Endothelial cell of umbilical vein (primary cell): Measurements from ENCODE around the gene HEATR5A. TPM values are rescaled to one million over a fixed set of nuclear protein-coding genes. Genes with fewer than 3 reads are reported as not detected.

Source experiments
- BruUV-seq: library from RNA; stranded (reverse); fragments of 400-500 nt; replicated peaks from 2 replicates; lab custom pipeline; 2021; lab: Mats Ljungman, UMichigan
- CTCF ChIA-PET: fragments of 300-600, 350-600 bp; sonication (Branson Sonifier 250); formaldehyde crosslinking; loops from one replicate; lab custom pipeline; 2021; ENCODE audit warnings: antibody characterized with exemption, inconsistent platforms; lab: Charles Lee
- POLR2A ChIA-PET: fragments of 300-600, 350-600 bp; sonication (Branson Sonifier 250); formaldehyde crosslinking; loops from one replicate; lab custom pipeline; 2021; ENCODE audit warnings: antibody characterized with exemption, inconsistent platforms; lab: Charles Lee
- DNase-seq: peaks from one replicate; pipeline ENCODE4 v3.0.0-alpha.2; 2011; ENCODE audit warnings: low read depth, low spot score
- FAIRE-seq: peaks from 2 replicates; lab custom pipeline; 2011; peaks lifted over from hg19 to GRCh38; lab: Jason Lieb, UNC
- H2AFZ ChIP-seq: 2 replicates; pipeline ENCODE4 v1.6.0; 2012; ENCODE audit warnings: low read depth, low read length, control low read depth, inconsistent platforms
- H3K27ac ChIP-seq: 2 replicates; pipeline ENCODE4 v1.5.1; 2011; ENCODE audit warnings: low read depth, mild to moderate bottlenecking, control low read depth, low read length, moderate library complexity; ENCODE audit not compliant: insufficient read depth
- H3K27me3 ChIP-seq, 2 experiments: 2 replicates each; pipeline versions ENCODE4 v1.6.0 to v1.6.1; 2011; ENCODE audit warnings: low read length in 2 of 2, mixed read lengths in 1 of 2; ENCODE audit not compliant: control insufficient read depth in 2 of 2, insufficient read depth in 2 of 2
- H3K36me3 ChIP-seq, 2 experiments: 2 replicates in 1 of 2; 3 replicates in 1 of 2; pipeline ENCODE4 v1.5.1; 2011; ENCODE audit warnings: low read length in 2 of 2, mild to moderate bottlenecking in 1 of 2, moderate library complexity in 1 of 2; ENCODE audit not compliant: control insufficient read depth in 2 of 2, insufficient read depth in 2 of 2; ENCODE audit errors: extremely low read depth in 1 of 2
- H3K4me1 ChIP-seq: 3 replicates; pipeline ENCODE4 v1.5.1; 2011; ENCODE audit warnings: mild to moderate bottlenecking, low read length; ENCODE audit not compliant: control insufficient read depth, insufficient read depth; ENCODE audit errors: extremely low read depth
- H3K4me2 ChIP-seq: 2 replicates; pipeline ENCODE4 v1.6.1; 2011; ENCODE audit warnings: low read length, control low read depth, mixed read lengths; ENCODE audit not compliant: insufficient read depth
- H3K4me3 ChIP-seq, 3 experiments: fragments of 200-600 bp in 1 of 3; sonication (generic), shearing (Covaris generic) in 1 of 3; replicated peaks in 1 of 3; 2 replicates each; pipeline ENCODE4 v1.5.1; 2011 to 2016; ENCODE audit warnings: control low read depth in 3 of 3, low read length in 3 of 3, mild to moderate bottlenecking in 2 of 3, inconsistent platforms in 1 of 3, low read depth in 1 of 3, moderate library complexity in 1 of 3; ENCODE audit not compliant: insufficient read depth in 1 of 3
- H3K79me2 ChIP-seq: 2 replicates; pipeline ENCODE4 v1.6.0; 2012; ENCODE audit warnings: low read length, inconsistent platforms; ENCODE audit not compliant: control insufficient read depth, insufficient read depth
- H3K9ac ChIP-seq: replicated peaks from 2 replicates; pipeline ENCODE3; 2011; ENCODE audit warnings: low read length, control low read depth; ENCODE audit not compliant: insufficient read depth; ENCODE audit errors: extremely low read depth
- H3K9me1 ChIP-seq: replicated peaks from 3 replicates; pipeline ENCODE4 v1.6.0; 2011; ENCODE audit warnings: mild to moderate bottlenecking, low read length; ENCODE audit not compliant: control insufficient read depth, insufficient read depth; ENCODE audit errors: extremely low read depth
- H3K9me3 ChIP-seq: replicated peaks from 2 replicates; pipeline ENCODE4 v1.5.1; 2012; ENCODE audit warnings: low read length, inconsistent platforms; ENCODE audit not compliant: control insufficient read depth, insufficient read depth
- H4K20me1 ChIP-seq: replicated peaks from 2 replicates; pipeline ENCODE3; 2011; ENCODE audit warnings: mild to moderate bottlenecking, low read length; ENCODE audit not compliant: control insufficient read depth, insufficient read depth; ENCODE audit errors: extremely low read depth
- CTCF ChIP-seq, 2 donors: IDR thresholded peaks; 1 replicate in 1 of 2; 2 replicates in 1 of 2; pipeline ENCODE4 v1.5.1; 2011; ENCODE audit warnings: low read length in 2 of 2, mild to moderate bottlenecking in 2 of 2, moderate library complexity in 2 of 2, control low read depth in 1 of 2, inconsistent platforms in 1 of 2, low read depth in 1 of 2; ENCODE audit not compliant: insufficient read depth in 1 of 2; ENCODE audit errors: extremely low read depth in 1 of 2
- EZH2 ChIP-seq: IDR thresholded peaks from 2 replicates; pipeline ENCODE4 v1.6.1; 2012; ENCODE audit warnings: borderline replicate concordance, low read depth, mild to moderate bottlenecking, moderate library complexity, low read length, inconsistent platforms; ENCODE audit not compliant: severe bottlenecking
- FOS ChIP-seq: IDR thresholded peaks from 2 replicates; pipeline ENCODE4 v1.6.1; 2011; ENCODE audit warnings: mild to moderate bottlenecking, low read length, moderate library complexity, borderline replicate concordance; ENCODE audit not compliant: insufficient read depth
- GATA2 ChIP-seq: IDR thresholded peaks from 2 replicates; pipeline ENCODE4 v1.7.0; 2011; ENCODE audit warnings: low read depth, mild to moderate bottlenecking, moderate library complexity, mixed read lengths, low read length; ENCODE audit not compliant: insufficient read length, insufficient read depth
- JUN ChIP-seq: IDR thresholded peaks from 2 replicates; pipeline ENCODE4 v1.6.1; 2011; ENCODE audit warnings: borderline replicate concordance, low read depth; ENCODE audit not compliant: insufficient read length, insufficient read depth
- MAX ChIP-seq: IDR thresholded peaks from 2 replicates; pipeline ENCODE4 v1.6.1; 2011; ENCODE audit not compliant: insufficient read depth, insufficient read length
- MYC ChIP-seq: IDR thresholded peaks from one replicate; pipeline ENCODE4 v1.6.1; 2011; ENCODE audit warnings: mild to moderate bottlenecking, low read depth, low read length
- POLR2A ChIP-seq: IDR thresholded peaks from 2 replicates; pipeline ENCODE4 v1.6.1; 2012; ENCODE audit warnings: low read depth, mild to moderate bottlenecking, control low read depth, low read length
- POLR2AphosphoS5 ChIP-seq: IDR thresholded peaks from 2 replicates; pipeline ENCODE4 v1.6.1; 2012; ENCODE audit warnings: low read depth, mild to moderate bottlenecking, control low read depth, low read length, moderate library complexity; ENCODE audit not compliant: insufficient read depth
- dilution Hi-C: fragments of 300-500 bp; cut with MboI; formaldehyde crosslinking; loops from one replicate; pipeline ENCODE4 v1.15.0; 2019; ENCODE audit warnings: low sequenced_read_pairs; ENCODE audit not compliant: extremely low pct_ligation_motif_present
- intact Hi-C: fragments of 100-400 bp; cut with micrococcal nuclease; formaldehyde crosslinking; loops from one replicate; pipeline ENCODE4 v1.10.0; 2022
- polyA plus RNA-seq, 4 experiments: library from polyadenylated mRNA; depleted of rRNA in 3 of 4; stranded (reverse) in 3 of 4; unstranded in 1 of 4; fragments of >200 nt; gene quantifications; 2 replicates each; pipeline versions ENCODE4 v1.2.1 to v1.2.3, GENCODE V29; 2011 to 2012; ENCODE audit warnings: missing spikeins in 1 of 4
- total RNA-seq: library from RNA; stranded (reverse); gene quantifications from 2 replicates; pipeline ENCODE4 v1.2.3, GENCODE V29; 2021

Gene HEATR5A
- total and polyA plus RNA-seq, 2 donors (not counting 3 experiments of a cell fraction or from before 2014, with no cell fraction given): 12.6 to 45.3 TPM

GRCh38 chr14:31391473-31391872, 28.9 kb downstream of the HEATR5A start:
- CTCF ChIA-PET: interaction anchor here (2.5 kb wide), 1 partner anchor 11 kb away, joined by 7 read pairs; no protein-coding TSS in a partner anchor

More at GRCh38 chr14:31391473-31391872, 28.9 kb downstream of the HEATR5A start:
- dilution Hi-C loops: no loop called here
- Histone ChIP-seq H3K4me3 (no peak overlapping the region), H3K27me3 (no peaks in the 10 kb centered on the region), H3K9me1 (no peaks in the 10 kb centered on the region), H3K9me3 (no peaks in the 10 kb centered on the region), H3K36me3 (no peaks in the 10 kb centered on the region), H3K4me2 (no peak overlapping the region), H2AFZ (no peak overlapping the region), H3K4me1 (no peaks in the 10 kb centered on the region), H4K20me1 (no peaks in the 10 kb centered on the region), H3K27ac (no peak overlapping the region), H3K9ac (no peak overlapping the region), H3K79me2 (no peaks in the 10 kb centered on the region)
- DNase-seq (no peak), FAIRE-seq (no peak)
- BruUV-seq: no TSS peak
- intact Hi-C loops: no loop called here
- POLR2A ChIA-PET: no interaction called here
- no peak for TF ChIP-seq MAX
- TF ChIP-seq MYC: no peak
- TF ChIP-seq POLR2AphosphoS5: no peak
- no peak for TF ChIP-seq POLR2A
- no peak for TF ChIP-seq EZH2
- TF ChIP-seq GATA2: no peak
- TF ChIP-seq CTCF (IDR thresholded peaks at IDR 0.05; ENCODE audit: extremely low read depth in 1 of 2, insufficient read depth in 1 of 2, low read depth in 1 of 2, low read length in 2 of 2): no peak
- no peak for TF ChIP-seq JUN
- no peak for TF ChIP-seq FOS
